CD4-positive, alpha-beta T cell treated with Interleukin-1 beta for 1 hour (primary cell): ENCODE results near the gene RNASEH2B.

Experiments
- DNase-seq, 2 donors: peaks; one replicate each; pipeline ENCODE4 v3.0.0-alpha.2; 2020 to 2022

Gene RNASEH2B

GRCh38 chr13:50942630-50943311, 33.2 kb downstream of the RNASEH2B start:
- DNase-seq, result no peak

GRCh38 chr13:50945669-50946068, 36.1 kb downstream of the RNASEH2B start:
- DNase-seq, result no peak

GRCh38 chr13:50948601-50949000, 39.0 kb downstream of the RNASEH2B start:
- DNase-seq, result no peak

- no peak for DNase-seq
These were observed 41.3 kb downstream of the RNASEH2B start for GRCh38 chr13:50950849-50951248.

GRCh38 chr13:50951366-50951765, 41.8 kb downstream of the RNASEH2B start:
- no peak for DNase-seq

- DNase-seq, result no peak
These were observed 45.6 kb downstream of the RNASEH2B start for GRCh38 chr13:50955241-50955640.

- no peak for DNase-seq
These were observed 46.2 kb downstream of the RNASEH2B start for GRCh38 chr13:50955798-50956197.

- DNase-seq, result peak in 1 of 2 donors; percentile 1
These were observed 48.0 kb downstream of the RNASEH2B start for GRCh38 chr13:50957620-50958019.

- no peak for DNase-seq
These were observed 60.1 kb downstream of the RNASEH2B start for GRCh38 chr13:50969691-50970090.

GRCh38 chr13:50970956-50971355, 61.4 kb downstream of the RNASEH2B start:
- DNase-seq, result no peak

- no peak for DNase-seq
These were observed 64.7 kb downstream of the RNASEH2B start for GRCh38 chr13:50974268-50974667.

GRCh38 chr13:50979187-50979586, 69.6 kb downstream of the RNASEH2B start:
- no peak for DNase-seq

- no peak for DNase-seq
These were observed 72.1 kb downstream of the RNASEH2B start for GRCh38 chr13:50981686-50982085.

GRCh38 chr13:50989476-50989875, 79.9 kb downstream of the RNASEH2B start:
- DNase-seq, result no peak

- no peak for DNase-seq
These were observed 80.7 kb downstream of the RNASEH2B start for GRCh38 chr13:50990065-50990817.

- DNase-seq, result no peak
These were observed 81.4 kb downstream of the RNASEH2B start for GRCh38 chr13:50990818-50991506.

GRCh38 chr13:50991579-50992521, 82.3 kb downstream of the RNASEH2B start:
- peak in 1 of 2 donors; percentile 18 for DNase-seq

GRCh38 chr13:50993371-50993770, 83.8 kb downstream of the RNASEH2B start:
- no peak for DNase-seq

- no peak for DNase-seq
These were observed 84.3 kb downstream of the RNASEH2B start for GRCh38 chr13:50993934-50994333.

GRCh38 chr13:50994651-50995050, 85.1 kb downstream of the RNASEH2B start:
- DNase-seq, result no peak

GRCh38 chr13:50995854-50996253, 86.3 kb downstream of the RNASEH2B start:
- no peak for DNase-seq

- DNase-seq, result no peak
These were observed 88.7 kb downstream of the RNASEH2B start for GRCh38 chr13:50998326-50998725.

- DNase-seq, result no peak
These were observed 90.0 kb downstream of the RNASEH2B start for GRCh38 chr13:50999641-51000040.
